Stimulated activated CD8-positive, alpha-beta memory T cell treated with anti-CD3 and anti-CD28 coated beads, Interleukin-4, amount 100 ng/mL, for 1 hour (primary cell): ENCODE data around the gene KCNK18.
"Not testable (repeated sequence)": the region's sequence is repeated elsewhere in the genome, so short reads cannot be mapped to it uniquely, and the experiment has no call there.

Experiments used
- DNase-seq, 2 donors: peaks; one replicate each; pipeline ENCODE4 v3.0.0-alpha.2; 2020; ENCODE audit warnings: low read depth in 2 of 2, low spot score in 1 of 2

Gene KCNK18

GRCh38 chr10:117221156-117221711 is 23.9 kb downstream of the KCNK18 start:
- DNase-seq: no peak

DNA sequence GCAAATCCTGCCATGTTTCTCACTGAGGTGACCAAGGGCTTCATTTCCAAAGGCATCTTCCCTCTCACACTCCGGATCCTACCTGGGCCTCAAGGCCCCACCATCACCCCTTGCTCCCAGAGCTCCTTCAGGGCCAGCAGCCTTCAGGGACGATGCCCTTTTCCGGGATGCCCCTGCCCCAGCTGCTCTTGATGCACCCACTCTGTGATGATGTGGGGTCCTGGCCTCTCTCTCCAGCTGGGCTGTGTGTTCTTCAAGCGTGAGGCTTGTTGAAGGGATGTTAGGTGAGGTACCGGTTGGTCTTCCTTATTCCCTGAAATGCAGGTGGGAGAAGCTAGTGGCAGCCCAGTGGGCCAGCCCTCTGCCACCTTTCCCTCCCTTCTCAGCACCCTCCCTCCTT is 25.3 kb downstream of the KCNK18 start:
- no peak for DNase-seq

DNA sequence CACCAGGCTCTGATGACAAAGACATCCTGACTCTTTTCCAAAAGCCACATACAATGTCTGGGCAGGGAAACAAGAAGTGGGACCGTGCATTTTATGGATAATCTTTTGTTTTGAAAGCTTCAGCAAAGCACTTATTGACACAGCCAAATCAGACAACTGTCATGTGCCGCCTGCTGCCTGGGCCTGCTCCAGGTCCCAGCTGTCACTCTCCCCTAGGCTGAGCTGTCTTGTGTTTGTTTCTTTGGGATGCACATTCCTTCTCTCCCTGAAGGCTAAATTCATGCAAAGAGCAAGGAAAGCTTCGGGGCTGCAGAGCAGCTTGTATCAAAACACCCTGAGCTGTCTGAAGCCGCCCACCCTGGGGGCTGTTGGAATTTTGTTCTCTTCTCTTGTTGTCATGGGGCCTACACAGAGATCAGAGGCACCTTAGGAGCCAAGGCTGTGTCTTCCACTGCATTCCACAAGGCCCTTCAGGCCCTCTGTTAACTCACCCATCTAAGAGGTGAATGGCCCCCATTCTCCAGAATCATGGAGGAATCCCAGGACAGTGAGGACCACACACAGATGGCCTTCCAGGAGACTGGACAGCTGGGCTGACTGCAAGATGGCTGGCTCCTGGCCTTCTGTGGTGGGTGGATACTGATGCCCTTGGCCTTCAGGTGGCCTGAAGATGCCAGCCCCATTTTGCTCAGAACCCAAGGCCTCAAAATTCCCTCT is 25.8 kb downstream of the KCNK18 start:
- no peak for DNase-seq

GRCh38 chr10:117223693-117224430 is 26.6 kb downstream of the KCNK18 start:
- DNase-seq: no peak

DNA sequence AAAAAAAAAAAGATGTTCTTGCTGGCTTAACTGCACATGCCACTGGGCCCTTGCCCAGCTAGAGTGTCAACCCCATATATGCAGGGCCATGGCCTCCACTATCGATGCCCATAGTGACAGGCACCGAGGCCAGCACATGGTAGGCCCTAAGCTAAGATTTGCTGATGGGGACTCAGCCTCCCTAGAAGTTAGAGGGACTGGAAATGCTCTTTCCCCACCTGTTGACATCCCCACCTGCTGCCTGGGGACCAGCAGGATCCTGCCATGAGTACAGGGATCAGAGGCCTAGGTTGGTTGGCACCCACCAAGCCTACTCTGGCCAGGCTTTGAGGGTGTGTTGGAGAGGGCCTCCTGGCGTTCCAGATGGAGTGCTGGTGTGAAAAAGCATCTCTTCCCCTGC is 27.6 kb downstream of the KCNK18 start:
- DNase-seq: no peak

DNA sequence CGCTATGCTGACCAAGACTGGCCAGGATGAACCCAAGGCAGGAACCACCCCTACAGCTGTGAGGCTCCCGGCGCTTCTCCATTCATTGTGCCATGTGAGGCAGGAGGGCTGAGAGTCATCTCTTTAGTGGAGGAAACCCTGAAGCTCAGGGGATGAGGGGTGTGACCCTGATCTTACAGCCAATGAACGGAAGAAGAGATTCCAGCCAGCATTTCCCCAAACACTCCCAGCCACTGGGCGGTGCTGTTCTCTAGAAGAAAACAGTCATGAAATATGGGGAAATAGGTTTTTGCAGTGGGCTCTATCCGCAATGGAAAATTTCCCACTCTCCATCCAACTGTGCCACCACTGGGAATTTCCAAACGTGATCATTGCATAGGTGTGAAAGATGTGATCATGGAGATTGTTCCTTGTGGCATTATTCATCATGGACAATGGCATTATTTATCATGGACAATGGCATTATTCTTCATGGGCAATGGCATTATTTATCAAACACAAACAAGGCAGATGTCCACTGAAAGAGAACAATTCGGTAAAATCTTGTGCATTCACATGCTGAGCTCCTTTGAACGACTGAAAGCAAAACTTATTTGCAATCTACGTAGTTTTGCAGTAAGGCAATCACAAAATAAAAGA is 29.6 kb downstream of the KCNK18 start:
- no peak for DNase-seq

DNA sequence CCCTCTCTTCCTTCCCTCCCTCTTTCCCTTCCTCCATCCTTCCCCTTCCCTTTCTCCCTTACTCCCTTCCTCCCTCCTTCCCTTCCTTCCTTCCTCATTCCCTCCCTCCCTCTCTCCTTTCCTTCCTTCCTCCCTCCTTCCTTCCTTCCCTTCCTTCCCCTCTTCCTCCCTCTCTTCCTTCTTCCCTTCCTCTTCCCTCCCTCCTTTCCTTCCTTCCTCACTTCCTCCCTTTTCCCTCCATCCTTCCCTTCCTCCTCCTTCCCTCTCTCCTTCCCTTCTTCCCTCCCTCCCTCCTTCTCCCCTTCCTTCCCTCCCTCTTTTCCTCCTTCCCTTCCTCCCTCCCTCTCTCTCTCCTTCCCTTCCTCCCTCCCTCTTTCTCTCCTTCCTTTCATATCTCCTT is 30.9 kb downstream of the KCNK18 start:
- no peak for DNase-seq

DNA sequence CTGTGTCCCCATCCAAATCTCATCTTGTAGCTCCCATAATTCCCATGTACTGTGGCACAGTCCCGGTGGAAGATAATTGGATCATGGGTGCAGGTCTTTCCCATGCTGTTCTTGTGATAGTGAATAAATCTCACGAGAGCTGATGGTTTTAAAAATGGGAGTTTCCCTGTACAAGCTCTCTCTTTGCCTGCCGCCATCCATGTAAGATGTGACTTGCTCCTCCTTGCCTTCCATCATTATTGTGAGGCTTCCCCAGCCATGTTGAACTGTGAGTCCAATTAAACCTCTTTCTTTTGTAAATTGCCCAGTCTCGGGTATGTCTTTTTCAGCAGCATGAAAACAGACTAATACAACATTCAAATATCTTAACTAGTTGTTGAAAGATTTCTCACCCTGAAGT is 32.8 kb downstream of the KCNK18 start:
- not testable (repeated sequence) for DNase-seq

DNA sequence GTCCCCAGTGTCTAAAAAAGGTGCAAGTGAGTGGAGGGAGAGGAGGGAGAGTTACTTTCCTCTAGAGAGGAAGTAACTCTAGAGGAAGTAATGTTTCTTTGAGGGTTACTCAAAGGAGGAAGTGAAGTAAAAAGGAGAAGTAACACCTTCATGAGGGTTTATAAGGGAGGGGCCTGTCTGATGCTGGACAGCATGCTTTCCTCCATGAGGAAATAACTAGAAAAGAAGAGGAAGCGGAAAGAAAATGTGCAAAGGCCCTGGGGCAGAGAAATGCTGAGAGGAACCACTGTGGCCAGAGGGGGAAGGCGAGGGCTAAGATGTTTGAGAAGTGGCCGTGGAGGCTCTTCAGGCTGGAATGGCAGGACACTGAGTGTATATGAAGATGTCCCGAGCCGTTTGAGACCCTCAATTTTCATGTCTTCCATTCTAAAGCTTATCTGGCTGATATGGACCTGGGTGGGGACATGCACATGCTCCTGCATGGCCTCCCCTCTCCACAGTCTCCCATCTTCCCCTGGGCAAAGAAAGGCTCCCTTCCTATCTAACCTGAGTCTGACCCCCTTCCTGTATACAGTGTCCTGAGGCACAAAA is 40.2 kb downstream of the KCNK18 start:
- DNase-seq: no peak

GRCh38 chr10:117239051-117239450 is 41.8 kb downstream of the KCNK18 start:
- DNase-seq: no peak

DNA sequence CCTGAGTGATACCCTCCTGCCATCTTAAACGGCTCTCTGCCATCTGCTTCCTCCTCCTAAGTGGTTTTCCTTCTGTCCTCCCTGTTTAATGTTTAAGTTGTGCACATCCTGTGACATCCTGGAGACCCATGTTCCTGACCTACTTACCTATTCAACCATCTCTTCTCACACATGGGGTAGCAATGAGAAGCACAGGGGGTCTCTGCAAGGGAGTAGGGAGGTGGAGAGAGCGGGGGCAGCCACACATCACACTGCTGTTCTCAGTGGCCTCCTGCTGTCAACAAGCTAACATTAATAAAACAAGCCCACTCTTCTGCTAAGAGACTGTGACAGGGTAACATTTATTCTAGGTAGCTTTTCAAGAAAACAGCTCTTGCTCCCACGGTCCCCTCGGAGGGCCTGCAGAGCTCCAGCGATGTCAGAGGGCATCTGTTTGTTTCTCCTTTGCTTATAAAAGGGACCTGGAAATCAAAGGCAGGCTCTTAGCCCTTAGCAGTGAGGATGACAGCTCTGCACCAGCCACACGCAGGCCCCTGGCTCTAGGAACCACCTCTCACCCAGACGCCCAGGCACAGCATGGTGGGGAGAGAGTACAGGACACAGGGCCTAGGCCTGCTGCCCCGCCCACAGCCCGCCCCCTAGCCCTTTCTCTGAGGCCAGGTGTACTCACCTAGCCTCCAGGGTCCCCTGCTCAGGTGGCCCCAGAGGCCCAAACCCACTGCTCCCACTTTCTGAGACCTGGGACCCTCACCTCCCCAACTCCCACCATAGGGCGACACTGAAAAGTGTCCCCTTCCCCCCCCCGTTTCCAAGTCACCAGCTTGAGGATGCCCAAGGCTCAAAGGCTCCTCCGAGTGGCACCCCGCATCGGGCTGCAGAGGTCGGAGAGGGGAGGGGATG is 42.7 kb downstream of the KCNK18 start:
- DNase-seq: no peak

GRCh38 chr10:117240621-117241529 is 43.6 kb downstream of the KCNK18 start, which contains the start of gene SLC18A2:
SLC18A2 (plus strand) TSS chr10:117241114; CDS start chr10:117241694, 580 bp downstream.
- DNase-seq: no peak

- no peak for DNase-seq
Observed at GRCh38 chr10:117241541-117242462, 44.5 kb downstream of the KCNK18 start.

DNA sequence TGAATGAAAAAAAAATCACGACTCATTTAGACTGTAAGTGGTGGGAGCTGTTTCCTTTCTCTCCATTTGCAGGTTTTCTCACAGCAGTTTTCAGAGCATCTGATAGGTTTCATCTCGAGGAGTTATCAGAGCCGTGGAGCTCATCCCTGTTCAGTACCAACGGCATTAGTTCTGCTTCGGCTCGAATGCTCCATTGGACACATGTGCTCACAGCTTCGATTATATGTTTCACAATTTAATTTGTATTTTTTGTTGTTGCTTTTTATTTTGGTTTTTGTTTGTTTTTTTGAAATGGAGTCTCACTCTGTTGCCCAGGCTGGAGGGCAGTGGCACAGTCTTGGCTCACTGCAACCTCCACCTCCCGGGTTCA is 45.2 kb downstream of the KCNK18 start:
- DNase-seq: no peak

DNA sequence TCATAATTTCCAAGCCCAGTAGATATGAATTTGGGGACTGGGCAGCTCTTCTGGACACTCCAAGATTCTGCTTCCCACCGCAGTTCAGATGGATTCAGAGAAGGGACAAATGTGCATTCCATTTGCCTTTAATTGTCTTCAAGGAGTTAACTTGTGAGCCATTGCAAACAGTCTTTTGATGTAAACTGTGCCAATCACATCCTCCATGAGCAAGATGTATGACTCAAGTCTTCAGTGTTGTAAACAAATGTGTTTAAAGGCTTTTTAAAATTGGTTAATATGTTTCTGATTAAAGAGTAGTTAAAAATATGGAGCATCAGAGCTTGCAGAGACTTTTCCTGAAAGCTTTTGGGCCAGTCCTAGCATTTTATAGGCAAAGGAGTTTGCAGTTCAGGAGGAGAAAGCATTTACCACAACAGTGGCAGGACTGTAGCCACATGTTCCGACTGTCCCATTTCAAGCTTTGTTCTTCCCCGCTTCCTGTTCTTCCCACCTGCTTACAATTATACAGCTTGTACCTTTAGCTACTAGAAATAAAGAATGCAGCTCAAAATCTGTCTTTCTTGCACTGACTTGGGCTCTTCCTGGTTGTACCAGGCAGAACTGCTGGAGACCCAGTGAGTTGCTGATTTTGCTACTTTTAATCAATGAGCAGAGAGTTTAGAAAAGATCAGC is 49.8 kb downstream of the KCNK18 start:
- DNase-seq: no peak

DNA sequence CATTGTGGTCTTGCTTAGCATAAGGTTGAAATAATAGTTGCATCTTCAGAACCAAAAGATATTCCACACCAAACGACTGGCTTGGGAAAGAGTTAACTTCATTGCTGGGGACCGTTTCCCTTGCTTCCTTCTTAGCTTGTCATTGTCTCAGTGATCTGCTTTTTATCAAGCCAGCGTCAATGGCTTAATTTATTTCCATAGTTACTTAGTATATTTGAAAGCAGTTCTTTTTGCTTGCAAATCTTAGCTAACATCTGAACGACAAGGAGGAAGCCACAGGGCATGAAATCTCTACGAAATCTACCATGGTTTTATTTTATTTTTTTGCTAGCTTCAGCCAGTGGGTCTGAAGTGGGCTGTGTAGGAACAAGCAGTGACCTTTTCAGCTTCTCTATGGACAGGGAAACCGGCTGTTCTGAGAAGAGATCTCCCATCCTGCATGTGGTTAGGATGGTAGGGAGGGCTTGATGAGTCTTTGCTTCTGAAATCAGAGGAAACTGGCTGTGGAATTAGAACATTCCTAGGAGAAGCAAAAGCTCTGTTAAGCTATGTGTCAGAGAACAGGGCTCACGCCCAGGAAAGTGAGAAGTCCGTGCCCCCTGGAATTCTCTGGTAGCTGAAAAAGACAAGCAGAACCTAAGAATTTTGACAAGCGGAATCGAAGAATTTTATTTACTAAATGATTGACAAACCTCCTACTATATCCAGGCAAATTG is 51.6 kb downstream of the KCNK18 start:
- no peak for DNase-seq

DNA sequence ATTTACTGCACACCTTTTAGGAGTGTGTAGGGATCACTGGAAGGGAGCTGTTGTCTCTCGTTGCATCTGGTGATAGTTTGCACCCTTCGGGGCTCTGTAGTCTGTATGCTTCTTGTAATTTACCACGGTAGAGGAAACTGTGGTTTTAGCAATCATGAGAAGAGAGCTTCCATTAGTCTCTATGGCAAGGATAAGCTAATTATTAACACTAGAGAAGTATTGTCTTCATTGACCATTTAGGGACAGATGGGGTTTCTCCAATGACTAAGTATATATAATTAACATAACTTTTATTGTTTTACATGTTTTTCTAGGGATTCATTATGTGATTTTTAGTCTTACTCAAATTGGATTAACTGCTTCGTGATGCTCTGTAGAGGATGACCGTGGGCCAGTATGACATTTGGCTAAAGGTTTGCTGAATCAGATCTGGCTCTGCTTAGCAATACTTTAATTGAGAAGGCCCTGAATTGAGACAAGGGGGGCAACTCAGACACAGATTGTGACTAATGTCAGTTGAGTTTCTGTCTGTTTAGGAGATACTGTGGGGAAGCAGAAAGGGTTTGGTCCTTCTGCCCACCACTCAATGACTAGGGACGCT is 52.3 kb downstream of the KCNK18 start:
- no peak for DNase-seq
